ENCODE results near the gene PTHLH.

The PTHLH gene

DNA sequence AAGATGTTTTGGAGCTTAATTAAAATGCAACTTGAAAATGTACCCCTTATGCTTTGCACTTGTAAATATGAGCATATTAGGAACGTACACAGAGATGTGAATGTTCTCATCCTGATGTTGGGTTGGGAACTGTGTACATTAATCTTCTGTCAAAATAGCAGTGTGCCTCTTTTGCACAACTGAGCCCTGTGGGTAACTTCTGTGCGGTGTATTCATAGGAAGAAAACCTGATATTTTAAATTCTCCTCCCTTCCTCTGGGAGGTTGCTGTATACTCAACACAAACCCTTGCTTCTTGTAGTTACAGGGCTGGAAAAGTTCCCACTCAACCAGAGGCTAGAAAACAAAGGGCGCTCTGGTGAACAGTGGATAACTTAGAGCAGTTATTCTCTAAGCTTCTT is 18.7 kb downstream of the PTHLH start:
- TF ChIP-seq, protein P1, sequence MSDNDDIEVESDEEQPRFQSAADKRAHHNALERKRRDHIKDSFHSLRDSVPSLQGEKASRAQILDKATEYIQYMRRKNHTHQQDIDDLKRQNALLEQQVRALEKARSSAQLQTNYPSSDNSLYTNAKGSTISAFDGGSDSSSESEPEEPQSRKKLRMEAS (IDR thresholded peaks at IDR 0.05; ENCODE audit: low read depth, low read length): no peak
- TF ChIP-seq MYC (IDR thresholded peaks at IDR 0.05; ENCODE audit: low read depth, low read length) (no peak), POLR2A (IDR thresholded peaks at IDR 0.05; ENCODE audit: extremely low read depth, insufficient read length) (no peak), CTCF (IDR thresholded peaks at IDR 0.05; ENCODE audit: low read depth, low read length) (no peak)
- H3K4me3 ChIP-seq (ENCODE audit: low read depth, low read length): no peak overlapping the region
- no peak for DNase-seq (ENCODE audit: low read depth)

- no peak overlapping the region for H3K4me3 ChIP-seq (ENCODE audit: low read depth, low read length)
- TF ChIP-seq MYC (IDR thresholded peaks at IDR 0.05; ENCODE audit: low read depth, low read length): no peak
- TF ChIP-seq POLR2A (IDR thresholded peaks at IDR 0.05; ENCODE audit: extremely low read depth, insufficient read length): no peak
- TF ChIP-seq CTCF (IDR thresholded peaks at IDR 0.05; ENCODE audit: low read depth, low read length): no peak
- TF ChIP-seq, protein P1 (IDR thresholded peaks at IDR 0.05; ENCODE audit: low read depth, low read length): no peak
- no peak for DNase-seq (ENCODE audit: low read depth)
These were observed 19.2 kb downstream of the PTHLH start for GRCh38 chr12:27953348-27953747.

DNA sequence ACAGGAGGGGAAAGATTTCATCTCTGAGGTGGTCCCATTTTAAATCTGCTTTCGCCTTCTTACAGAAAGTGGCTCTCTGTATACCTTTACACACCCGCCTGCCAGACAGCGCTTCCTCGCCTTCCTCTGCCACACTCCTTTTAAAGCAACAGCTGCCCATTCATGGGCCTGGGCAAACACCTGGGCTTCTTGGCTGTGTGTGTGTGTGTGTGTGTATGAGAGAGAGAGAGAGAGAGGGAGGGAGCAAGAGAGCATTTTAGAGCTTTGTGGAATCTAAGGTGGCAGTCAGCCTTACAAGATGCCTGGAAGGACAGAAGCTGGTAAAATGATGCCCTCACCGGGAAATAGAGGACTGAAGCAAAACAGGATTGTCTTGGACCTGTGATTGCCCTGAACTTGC is 20.0 kb downstream of the PTHLH start:
- no peak for TF ChIP-seq MYC (IDR thresholded peaks at IDR 0.05; ENCODE audit: low read depth, low read length)
- TF ChIP-seq CTCF (IDR thresholded peaks at IDR 0.05; ENCODE audit: low read depth, low read length): no peak
- TF ChIP-seq POLR2A (IDR thresholded peaks at IDR 0.05; ENCODE audit: extremely low read depth, insufficient read length): no peak
- TF ChIP-seq, protein P1 (IDR thresholded peaks at IDR 0.05; ENCODE audit: low read depth, low read length): no peak
- no peak for DNase-seq (ENCODE audit: low read depth)
- no peak overlapping the region for H3K4me3 ChIP-seq (ENCODE audit: low read depth, low read length)

DNA sequence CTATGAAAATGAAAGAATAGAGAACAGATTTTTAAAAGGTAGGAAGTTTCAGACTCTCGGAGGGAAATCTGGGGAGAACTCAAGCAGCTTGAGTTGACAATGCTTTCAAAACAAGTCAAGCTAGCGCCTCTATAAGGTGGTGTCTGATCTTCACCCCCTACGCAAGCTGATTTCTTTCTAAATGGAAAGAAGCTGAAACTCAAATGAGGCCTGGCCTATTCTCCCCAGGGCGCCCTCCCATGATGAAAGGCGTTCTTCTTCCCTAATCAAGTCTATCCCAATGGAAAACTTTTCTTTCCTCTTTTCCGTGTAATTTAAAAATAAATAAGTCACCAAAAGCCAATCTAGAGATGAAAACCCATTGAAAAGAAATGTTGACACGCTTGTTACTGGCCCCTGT is 20.6 kb downstream of the PTHLH start:
- H3K4me3 ChIP-seq (ENCODE audit: low read depth, low read length): no peak overlapping the region
- DNase-seq (ENCODE audit: low read depth): no peak
- TF ChIP-seq POLR2A (IDR thresholded peaks at IDR 0.05; ENCODE audit: extremely low read depth, insufficient read length): no peak
- TF ChIP-seq CTCF (IDR thresholded peaks at IDR 0.05; ENCODE audit: low read depth, low read length): no peak
- no peak for TF ChIP-seq MYC (IDR thresholded peaks at IDR 0.05; ENCODE audit: low read depth, low read length)
- TF ChIP-seq, protein P1 (IDR thresholded peaks at IDR 0.05; ENCODE audit: low read depth, low read length): no peak

GRCh38 chr12:27946421-27946820 is 26.1 kb downstream of the PTHLH start:
- H3K4me3 ChIP-seq (ENCODE audit: low read depth, low read length): no peak overlapping the region
- TF ChIP-seq POLR2A (IDR thresholded peaks at IDR 0.05; ENCODE audit: extremely low read depth, insufficient read length) (no peak), MYC (IDR thresholded peaks at IDR 0.05; ENCODE audit: low read depth, low read length) (no peak), CTCF (IDR thresholded peaks at IDR 0.05; ENCODE audit: low read depth, low read length) (no peak)
- TF ChIP-seq, protein P1 (IDR thresholded peaks at IDR 0.05; ENCODE audit: low read depth, low read length): no peak
- DNase-seq (ENCODE audit: low read depth): no peak

Data from NB4 (cell line).